Cardiac septum (tissue), 1 donor: ENCODE results near the gene PCCB. TPM values are rescaled to one million over a fixed set of nuclear protein-coding genes. Genes with fewer than 3 reads are reported as not detected.
"Not testable (repeated sequence)": the region's sequence is repeated elsewhere in the genome, so short reads cannot be mapped to it uniquely, and the experiment has no call there.

Experiments
- DNase-seq: peaks from one replicate; pipeline ENCODE4 v3.0.0-alpha.2; 2020; ENCODE audit warnings: low spot score
- intact Hi-C: fragments of 100-400 bp; cut with DNase I; formaldehyde crosslinking; loops from one replicate; pipeline ENCODE4 v1.14.0; 2022
- total RNA-seq: library from RNA; stranded (reverse); fragmentation: NEBNext Ultra II Directional; extraction: Animal tissue kit (Norgen Biotek cat#: 25700); gene quantifications from one replicate; pipeline ENCODE4 v1.2.1, GENCODE V29; 2021
- donor health status: DM: no; HTN: no; CAD: no.

PCCB gene
- total RNA-seq, 1 donor from 2014 or later, result 91.3 TPM

DNA sequence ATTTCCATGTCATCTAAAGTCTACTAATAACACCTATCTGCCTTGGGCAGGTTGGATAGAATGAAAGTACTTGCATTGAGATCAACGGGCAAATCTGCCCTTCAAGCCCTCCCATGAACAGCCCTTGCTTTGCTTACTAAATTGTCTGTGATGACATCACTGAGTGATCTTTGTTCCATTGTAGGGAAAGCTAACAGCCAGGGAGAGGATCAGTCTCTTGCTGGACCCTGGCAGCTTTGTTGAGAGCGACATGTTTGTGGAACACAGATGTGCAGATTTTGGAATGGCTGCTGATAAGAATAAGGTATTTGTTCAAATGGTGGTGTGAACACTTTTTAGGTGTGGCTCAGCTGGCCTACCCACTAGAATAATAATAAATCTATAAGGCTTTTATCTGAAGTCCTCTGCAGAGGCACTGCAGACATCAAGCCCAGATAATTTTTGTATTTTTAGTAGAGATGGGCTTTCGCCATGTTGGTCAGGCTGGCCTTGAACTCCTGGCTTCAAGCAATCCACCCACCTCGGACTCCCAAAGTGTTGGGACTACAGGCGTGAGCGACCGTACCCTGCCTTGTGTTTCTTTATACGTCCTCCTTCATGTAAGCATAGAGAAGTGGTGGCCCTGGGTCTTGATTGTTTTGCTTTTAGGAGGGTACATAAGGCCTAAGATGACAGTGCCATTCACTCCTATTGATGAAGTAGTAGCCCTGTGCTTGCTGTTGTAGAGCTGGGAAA is 5.7 kb downstream of the PCCB start:
- intact Hi-C loops, result no loop called here
- no peak for DNase-seq

DNA sequence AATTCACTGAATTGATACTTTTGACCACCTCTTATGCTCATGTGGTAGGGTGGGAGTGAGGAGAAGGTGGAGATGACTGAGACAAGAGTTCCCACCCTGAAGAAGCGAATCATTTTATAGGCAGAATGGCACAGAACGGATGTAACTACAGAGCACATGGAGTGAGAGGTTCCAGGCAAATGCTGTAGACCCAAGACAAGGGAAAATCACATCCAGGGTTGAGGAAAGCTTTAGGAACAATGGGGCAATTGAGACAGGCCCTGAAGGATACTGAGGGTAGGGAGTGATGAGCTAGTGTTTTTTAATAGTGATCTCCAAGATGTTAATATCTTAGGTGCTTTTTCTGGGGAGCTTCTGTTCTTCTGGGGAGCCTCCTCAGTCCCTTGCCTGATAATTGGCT is 8.1 kb downstream of the PCCB start:
- no peak for DNase-seq

DNA sequence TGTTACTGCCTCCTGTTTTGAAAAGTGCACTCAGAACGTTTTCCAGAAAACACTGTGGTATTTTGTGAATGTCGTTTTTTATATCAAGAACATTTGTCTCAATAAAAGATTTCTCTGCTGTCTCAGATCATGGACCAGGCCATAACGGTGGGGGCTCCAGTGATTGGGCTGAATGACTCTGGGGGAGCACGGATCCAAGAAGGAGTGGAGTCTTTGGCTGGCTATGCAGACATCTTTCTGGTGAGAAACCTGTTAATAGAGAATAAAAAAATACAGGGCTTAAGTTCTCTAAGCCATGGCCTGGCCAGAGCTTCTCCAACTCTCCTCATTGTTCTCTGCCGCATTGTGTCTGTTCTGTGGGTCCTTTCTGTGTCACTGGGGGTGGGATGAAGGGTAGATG is 11.7 kb downstream of the PCCB start:
- intact Hi-C loops, result no loop called here

More for the DNA sequence above, 8.1 kb downstream of the PCCB start:
- intact Hi-C loops, result no loop called here

GRCh38 chr3:136262559-136262958 is 12.4 kb downstream of the PCCB start:
- no peak for DNase-seq
- intact Hi-C loops, result no loop called here

More for the DNA sequence above, 11.7 kb downstream of the PCCB start:
- no peak for DNase-seq

GRCh38 chr3:136263251-136263650 is 13.1 kb downstream of the PCCB start:
- intact Hi-C loops, result no loop called here
- no peak for DNase-seq

DNA sequence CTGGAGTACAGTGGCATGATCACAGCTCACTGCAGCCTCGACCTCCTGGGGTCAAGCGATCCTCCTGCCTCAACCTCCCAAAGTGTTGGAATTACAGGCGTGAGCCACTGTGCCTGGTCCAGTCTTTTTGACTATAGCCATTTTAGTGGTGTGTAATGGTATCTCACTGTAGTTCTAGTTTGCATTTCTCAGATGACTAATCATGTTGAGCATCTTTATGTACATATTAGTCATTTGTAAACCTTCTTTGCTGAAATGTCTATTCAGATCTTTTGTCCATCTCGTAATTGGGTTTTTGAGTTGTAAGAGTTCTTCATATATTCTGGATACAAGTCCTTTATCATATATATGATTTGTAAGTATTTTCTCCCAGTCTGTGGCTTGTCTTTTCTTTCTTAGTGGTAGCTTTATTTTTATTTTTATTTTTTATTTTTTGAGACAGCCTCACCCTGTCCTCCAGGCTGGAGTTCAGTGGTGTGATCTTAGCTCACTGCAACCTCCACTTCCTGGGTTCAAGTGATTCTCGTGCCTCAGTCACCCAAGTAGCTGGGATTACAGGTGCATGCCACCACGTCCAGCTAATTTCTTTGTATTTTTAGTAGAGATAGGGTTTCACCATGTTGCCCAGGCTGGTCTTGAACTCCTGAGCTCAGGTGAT is 16.5 kb downstream of the PCCB start:
- intact Hi-C loops, DNase-seq: not testable (repeated sequence)

DNA sequence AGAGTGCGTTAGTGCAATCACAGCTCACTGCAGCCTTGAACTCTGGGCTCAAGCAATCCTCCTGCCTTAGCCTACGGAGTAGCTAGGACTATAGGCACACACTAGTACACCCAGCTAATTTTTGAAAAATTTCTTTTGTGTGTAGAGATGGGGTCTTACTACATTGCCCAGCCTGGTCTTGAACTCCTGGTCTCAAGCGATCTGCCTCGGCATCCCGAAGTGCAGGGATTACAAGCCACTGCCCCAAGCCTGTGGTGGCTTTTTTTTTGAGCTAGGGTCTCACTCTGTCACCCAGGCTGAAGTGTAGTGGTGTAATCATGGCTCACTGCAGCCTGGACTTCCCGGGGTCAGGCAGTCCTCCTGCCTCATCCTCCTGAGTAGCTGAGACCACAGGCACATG is 17.1 kb downstream of the PCCB start:
- intact Hi-C loops, result no loop called here
- no peak for DNase-seq

DNA sequence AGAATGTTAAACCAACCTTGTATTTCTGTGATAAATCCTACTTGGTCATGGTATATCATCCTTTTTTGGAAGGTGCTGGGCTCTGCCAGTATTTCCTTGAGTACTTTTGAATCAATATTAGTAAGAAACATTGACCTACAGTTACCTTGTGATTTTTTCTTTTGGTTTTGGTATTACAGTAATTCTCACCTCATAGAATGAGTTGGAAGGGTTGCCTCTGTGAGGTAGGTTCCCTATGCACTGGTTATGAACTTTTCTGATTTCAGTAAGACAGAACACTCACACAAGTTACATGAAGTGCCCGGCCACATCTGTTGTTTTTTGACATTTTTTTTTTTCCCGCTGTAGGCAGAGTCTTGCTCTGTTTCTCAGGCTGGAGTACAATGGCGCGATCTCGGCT is 20.0 kb downstream of the PCCB start:
- DNase-seq, result no peak
- intact Hi-C loops, result no loop called here

DNA sequence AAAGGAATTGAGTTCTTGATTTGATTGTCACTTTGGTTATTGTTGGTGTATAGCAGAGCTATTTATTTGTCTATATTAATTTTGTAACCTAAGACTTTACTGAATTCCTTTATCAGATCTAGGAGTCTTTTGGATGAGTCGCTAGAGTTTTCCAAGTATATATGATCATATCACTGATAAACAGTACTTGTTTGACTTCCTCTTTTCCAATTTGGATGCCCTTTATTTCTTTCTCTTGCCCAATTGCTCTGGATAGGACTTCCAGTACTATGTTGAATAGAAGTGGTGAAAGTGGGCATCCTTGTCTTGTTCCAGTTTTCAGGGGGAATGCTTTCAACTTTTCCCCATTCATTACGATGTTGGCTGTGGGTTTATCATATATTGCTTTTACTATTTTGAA is 21.5 kb downstream of the PCCB start:
- DNase-seq, intact Hi-C loops: not testable (repeated sequence)

DNA sequence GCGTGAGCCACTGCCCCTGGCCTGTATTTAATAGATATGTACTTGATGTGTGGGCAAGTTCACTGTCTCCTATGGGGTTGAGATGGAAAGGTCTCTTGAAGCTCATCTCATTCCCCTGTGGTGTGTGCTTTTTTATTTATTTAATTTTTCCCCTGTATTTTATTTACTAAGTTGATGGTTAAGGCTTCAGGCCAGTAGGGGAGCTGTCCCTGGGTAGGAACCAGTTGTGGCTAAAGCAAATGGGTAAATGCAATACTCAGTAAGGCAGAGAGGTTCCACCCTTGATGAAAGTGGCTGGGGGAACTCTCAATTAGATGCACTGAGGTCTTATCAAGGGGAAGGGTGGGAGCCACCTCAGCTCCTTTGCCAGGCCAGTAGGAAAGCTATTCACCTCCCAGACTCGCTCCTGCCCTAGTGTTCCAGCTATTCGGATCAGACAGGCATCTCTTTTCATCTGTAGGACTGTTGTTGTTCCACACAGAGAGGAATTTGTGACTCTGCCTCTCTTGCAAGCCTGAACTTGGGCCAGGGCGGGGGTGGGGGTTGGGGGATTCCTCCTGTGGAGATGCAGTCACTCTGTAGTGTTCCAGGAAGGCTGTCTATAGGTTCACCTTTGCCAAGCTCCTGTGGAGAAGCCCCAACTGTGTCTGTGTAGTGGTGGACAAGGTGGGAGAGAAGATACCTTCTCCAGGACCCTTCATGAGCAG is 26.1 kb downstream of the PCCB start:
- intact Hi-C loops, result no loop called here
- DNase-seq, result no peak

- intact Hi-C loops, result no loop called here
- no peak for DNase-seq
These were observed 27.0 kb downstream of the PCCB start for GRCh38 chr3:136277115-136277514.

DNA sequence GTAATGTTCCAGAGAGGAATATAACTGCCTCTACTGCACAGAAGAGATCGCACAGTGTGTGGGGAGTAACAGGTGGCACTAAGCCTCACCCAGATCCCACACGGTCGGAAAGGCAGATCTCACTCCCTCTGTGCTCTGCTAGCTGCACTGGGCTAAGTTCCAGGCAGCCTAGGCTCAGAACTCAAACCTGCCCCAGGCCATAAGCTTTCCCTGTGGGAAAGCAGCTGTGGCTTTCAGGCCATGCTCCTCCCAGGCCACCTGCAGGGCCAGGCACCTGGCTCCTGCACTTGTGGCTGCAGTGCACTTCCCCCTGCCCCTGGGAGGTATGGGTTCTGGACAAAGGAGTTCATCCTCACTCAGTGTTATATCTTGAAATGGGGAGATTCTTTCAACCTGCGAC is 27.5 kb downstream of the PCCB start:
- DNase-seq, result no peak
- intact Hi-C loops, result no loop called here

GRCh38 chr3:136279092-136279491 is 29.0 kb downstream of the PCCB start:
- DNase-seq, result no peak
- intact Hi-C loops, result no loop called here

DNA sequence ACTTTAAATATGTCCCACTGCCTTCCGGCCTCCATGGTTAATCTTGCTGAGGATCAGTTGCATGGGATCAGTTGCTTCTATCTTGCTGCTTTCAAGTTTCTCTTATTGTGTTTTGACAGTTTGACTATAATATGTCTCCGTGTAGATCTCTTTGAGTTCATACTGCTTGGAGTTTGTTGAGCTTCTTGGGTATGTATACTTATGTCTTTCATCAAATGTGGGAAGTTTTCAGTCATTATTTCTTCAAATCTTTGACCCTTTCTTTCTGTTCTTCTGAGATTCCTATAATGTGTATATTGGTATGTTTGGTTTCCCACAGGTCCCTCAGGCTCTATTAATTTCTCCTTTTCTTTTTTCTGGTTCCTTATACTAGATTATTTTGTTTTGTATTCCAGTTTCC is 30.8 kb downstream of the PCCB start:
- intact Hi-C loops, result no loop called here
- DNase-seq, result no peak

DNA sequence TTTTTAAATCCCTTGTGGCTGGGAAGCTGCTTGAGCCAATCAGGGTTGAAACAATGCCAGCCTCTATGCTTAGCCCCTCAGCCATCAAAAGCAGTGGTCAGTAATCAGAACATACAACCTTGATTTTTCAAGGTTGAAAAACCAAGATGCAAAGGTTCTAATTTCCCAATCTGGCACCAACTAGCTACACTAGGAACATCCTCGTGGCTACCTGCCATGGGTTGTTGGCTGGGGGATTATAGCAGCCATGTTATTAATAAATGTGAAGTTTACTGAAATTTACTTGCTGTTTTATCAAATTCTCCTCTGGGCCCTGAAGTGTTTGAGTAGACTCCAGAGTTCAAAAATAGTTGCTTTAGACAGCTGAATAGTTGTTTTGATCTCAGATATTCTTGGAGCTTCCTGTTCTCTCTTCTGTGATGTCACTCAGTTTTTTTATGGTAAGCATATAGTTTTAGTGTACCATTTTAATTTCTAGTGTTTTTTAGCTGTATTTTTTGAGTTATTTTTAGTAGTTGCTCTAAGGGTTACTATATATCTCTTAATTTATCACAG is 31.9 kb downstream of the PCCB start:
- DNase-seq, result no peak
- intact Hi-C loops, result no loop called here

GRCh38 chr3:136283627-136284026 is 33.5 kb downstream of the PCCB start:
- no peak for DNase-seq
- intact Hi-C loops, result no loop called here

DNA sequence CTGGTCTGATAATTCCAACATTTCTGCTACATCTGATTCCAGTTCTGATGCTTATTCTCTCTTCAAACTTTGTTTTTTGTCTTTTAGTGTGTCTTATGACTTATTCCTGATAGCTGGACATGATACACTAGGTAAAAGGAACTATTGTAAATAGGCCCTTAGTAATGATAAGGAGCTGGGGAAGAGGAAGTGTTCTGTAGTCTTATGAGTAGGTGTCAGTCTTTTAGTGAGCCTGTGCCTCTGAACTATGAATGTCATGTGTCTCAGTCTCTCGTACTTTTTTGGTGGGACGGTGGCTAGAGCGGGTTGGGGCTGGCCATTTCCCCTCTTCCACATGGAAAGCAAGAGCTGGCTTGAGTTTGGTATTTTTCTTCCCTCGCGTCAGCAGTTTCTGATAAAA is 41.2 kb downstream of the PCCB start:
- intact Hi-C loops, result no loop called here
- no peak for DNase-seq

- no peak for DNase-seq
- intact Hi-C loops, result no loop called here
These were observed 42.4 kb downstream of the PCCB start for GRCh38 chr3:136292500-136292899.

- DNase-seq, result no peak
- intact Hi-C loops, result no loop called here
These were observed 43.1 kb downstream of the PCCB start for GRCh38 chr3:136293279-136293678.

- intact Hi-C loops, result no loop called here
- DNase-seq, result no peak
These were observed 44.0 kb downstream of the PCCB start for GRCh38 chr3:136294176-136294575.

DNA sequence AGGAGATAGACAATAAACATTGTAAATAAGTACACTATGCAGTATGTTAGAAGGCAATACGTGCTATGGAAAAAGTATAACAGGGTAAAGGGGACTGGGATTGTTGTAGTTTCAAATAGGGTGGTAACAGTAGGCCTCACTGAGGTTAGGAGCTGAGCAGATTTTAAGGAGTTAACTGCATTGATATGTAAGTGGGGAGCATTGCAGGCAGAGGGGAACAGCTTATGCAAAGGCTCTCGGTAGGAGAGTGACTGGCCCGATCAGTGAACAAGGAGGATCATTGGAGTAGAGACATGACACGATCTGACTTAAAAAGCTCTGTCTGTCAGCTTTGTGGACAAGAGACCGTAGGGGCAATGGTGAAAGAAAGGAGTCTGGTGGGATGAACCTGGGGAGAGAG is 46.8 kb downstream of the PCCB start:
- no peak for DNase-seq
- intact Hi-C loops, result no loop called here
